Duodenal mucosa (tissue), 2 donors: ENCODE results near the gene FLVCR1.
"Not testable (repeated sequence)": the region's sequence is repeated elsewhere in the genome, so short reads cannot be mapped to it uniquely, and the experiment has no call there.

Experiments used
- H3K27ac ChIP-seq: one replicate; pipeline ENCODE4 v1.7.0; 2013; ENCODE audit warnings: low read depth, low read length
- H3K27me3 ChIP-seq, 2 donors: one replicate each; pipeline ENCODE4 v1.7.0; 2013; ENCODE audit warnings: low read length in 2 of 2, control low read depth in 1 of 2; ENCODE audit not compliant: insufficient read depth in 2 of 2, control insufficient read depth in 1 of 2
- H3K36me3 ChIP-seq, 2 donors: one replicate each; pipeline ENCODE4 v1.7.0; 2013; ENCODE audit warnings: low read length in 2 of 2, control low read depth in 1 of 2; ENCODE audit not compliant: insufficient read depth in 2 of 2, control insufficient read depth in 1 of 2
- H3K4me1 ChIP-seq, 2 donors: one replicate each; pipeline ENCODE4 v1.7.0; 2013; ENCODE audit warnings: low read length in 2 of 2, control low read depth in 1 of 2; ENCODE audit not compliant: insufficient read depth in 2 of 2, control insufficient read depth in 1 of 2
- H3K4me3 ChIP-seq, 2 donors: one replicate each; pipeline ENCODE4 v1.7.0; 2013; ENCODE audit warnings: low read length in 2 of 2, low read depth in 1 of 2
- H3K9ac ChIP-seq, 2 donors: one replicate each; pipeline ENCODE4 v1.7.0; 2013; ENCODE audit warnings: low read length in 2 of 2, low read depth in 1 of 2
- H3K9me3 ChIP-seq, 2 donors: one replicate each; pipeline ENCODE4 v1.7.0; 2013; ENCODE audit warnings: low read length in 2 of 2, control low read depth in 1 of 2; ENCODE audit not compliant: control insufficient read depth in 1 of 2

FLVCR1 gene

DNA sequence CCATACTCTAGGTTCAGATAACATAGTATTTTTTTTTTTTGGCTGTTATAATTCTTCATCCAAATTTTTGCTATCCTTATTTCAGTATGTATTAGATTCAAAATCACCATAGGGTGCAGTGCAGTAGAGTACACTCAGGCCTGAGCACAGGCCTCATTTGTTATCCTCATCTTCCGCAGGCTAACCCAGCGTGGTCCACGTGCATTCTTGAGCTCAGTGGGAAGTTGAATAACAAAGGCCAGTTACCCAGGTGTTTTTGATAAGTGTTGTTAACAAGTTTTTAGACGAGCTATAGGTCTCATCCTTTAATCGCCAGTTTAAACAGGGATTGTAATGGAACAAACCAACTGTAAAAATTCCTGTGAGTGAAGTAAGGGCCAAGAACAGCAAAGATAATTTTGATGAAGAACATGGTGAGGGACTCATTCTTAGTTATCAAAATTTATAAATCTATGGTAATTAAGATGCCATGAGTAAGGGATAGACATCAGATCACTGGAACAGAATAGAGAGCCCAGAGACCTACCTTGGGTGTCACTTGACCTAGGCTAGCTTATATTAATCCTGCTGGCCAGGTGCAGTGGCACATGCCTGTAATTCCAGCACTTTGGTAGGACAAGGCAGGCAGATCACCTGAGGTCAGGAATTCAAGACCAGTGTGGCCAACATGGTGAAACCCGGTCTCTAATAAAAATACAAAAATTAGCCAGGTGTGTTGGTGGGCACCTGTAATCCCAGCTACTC lies 22.0 kb downstream of the FLVCR1 start:
- no peaks in the 10 kb centered on the region for H3K9me3 ChIP-seq
- H3K36me3 ChIP-seq = peaks cover 3 to 35% of the 10 kb centered on the region in 2 donors
- no peak overlapping the region for H3K27ac ChIP-seq
- no peaks in the 10 kb centered on the region for H3K27me3 ChIP-seq
- H3K4me1 ChIP-seq = no peaks in the 10 kb centered on the region
- no peak overlapping the region for H3K4me3 ChIP-seq
- no peak overlapping the region for H3K9ac ChIP-seq

GRCh38 chr1:212884592-212884991 lies 26.5 kb downstream of the FLVCR1 start:
- Histone ChIP-seq H3K9ac (no peak overlapping the region), H3K4me3 (no peak overlapping the region), H3K36me3 (peaks cover 8 to 50% of the 10 kb centered on the region in 2 donors), H3K27ac (no peak overlapping the region), H3K4me1 (no peaks in the 10 kb centered on the region), H3K27me3 (no peaks in the 10 kb centered on the region), H3K9me3 (no peaks in the 10 kb centered on the region)

GRCh38 chr1:212892108-212892507 lies 34.0 kb downstream of the FLVCR1 start:
- no peak overlapping the region for H3K27ac ChIP-seq
- no peaks in the 10 kb centered on the region for H3K4me1 ChIP-seq
- peaks cover 13 to 61% of the 10 kb centered on the region in 2 donors for H3K36me3 ChIP-seq
- H3K9ac ChIP-seq = no peak overlapping the region
- H3K27me3 ChIP-seq = no peaks in the 10 kb centered on the region
- H3K4me3 ChIP-seq = no peak overlapping the region
- no peaks in the 10 kb centered on the region for H3K9me3 ChIP-seq

- H3K4me1 ChIP-seq = no peaks in the 10 kb centered on the region
- peaks cover 4 to 18% of the 10 kb centered on the region in 2 donors for H3K9me3 ChIP-seq
- no peak overlapping the region for H3K9ac ChIP-seq
- H3K36me3 ChIP-seq = peaks cover 6 to 24% of the 10 kb centered on the region in 2 donors
- H3K27me3 ChIP-seq = no peaks in the 10 kb centered on the region
- no peak overlapping the region for H3K4me3 ChIP-seq
- H3K27ac ChIP-seq = no peak overlapping the region
Observed at GRCh38 chr1:212899845-212900244, 41.8 kb downstream of the FLVCR1 start.

DNA sequence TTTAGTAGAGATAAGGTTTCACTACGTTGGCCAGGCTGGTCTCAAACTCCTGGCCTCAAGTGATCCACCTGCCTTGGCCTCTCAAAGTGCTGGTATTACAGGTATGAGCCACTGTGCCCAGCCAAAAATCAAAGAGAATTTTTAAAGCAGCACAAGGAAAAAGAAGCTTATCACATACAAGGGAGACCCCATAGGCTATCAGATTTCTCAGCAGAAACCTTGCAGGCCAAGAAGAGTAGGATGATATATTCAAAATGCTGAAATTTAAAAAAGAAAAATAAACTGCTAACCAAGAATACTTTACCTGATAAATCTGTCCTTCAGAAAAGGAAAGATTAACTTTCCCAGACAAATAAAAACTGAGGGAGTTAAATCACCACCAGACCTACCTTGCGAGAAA lies 43.2 kb downstream of the FLVCR1 start:
- Histone ChIP-seq H3K9me3 (peaks cover 4 to 18% of the 10 kb centered on the region in 2 donors), H3K36me3 (peaks cover 6 to 17% of the 10 kb centered on the region in 2 donors)

GRCh38 chr1:212902054-212902453 lies 44.0 kb downstream of the FLVCR1 start:
- Histone ChIP-seq H3K27me3 (no peaks in the 10 kb centered on the region), H3K36me3 (peaks cover 6 to 15% of the 10 kb centered on the region in 2 donors), H3K27ac (no peak overlapping the region), H3K4me1 (no peaks in the 10 kb centered on the region), H3K9ac (no peak overlapping the region), H3K4me3 (no peak overlapping the region), H3K9me3 (peaks cover 4 to 18% of the 10 kb centered on the region in 2 donors)

More for the DNA sequence above, 43.2 kb downstream of the FLVCR1 start:
- Histone ChIP-seq H3K9ac (no peak overlapping the region), H3K27ac (no peak overlapping the region), H3K4me3 (no peak overlapping the region), H3K4me1 (no peaks in the 10 kb centered on the region), H3K27me3 (no peaks in the 10 kb centered on the region)

DNA sequence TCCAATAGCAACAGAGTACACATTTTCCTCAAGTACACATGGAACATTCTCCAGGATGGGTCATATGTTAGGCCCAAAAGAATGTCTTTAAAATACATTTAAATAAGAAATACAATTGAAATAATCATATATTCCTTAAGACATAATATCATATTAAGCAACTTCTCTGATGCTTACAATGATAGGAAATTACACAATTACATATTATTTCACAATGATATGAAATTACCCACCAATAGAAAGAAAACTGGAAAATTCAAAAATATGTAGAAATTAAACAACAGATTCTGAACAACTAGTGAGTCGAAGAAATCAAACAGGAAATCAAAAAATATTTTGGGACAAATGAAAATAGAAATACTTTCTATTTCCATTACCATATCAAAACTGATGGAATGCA lies 45.6 kb downstream of the FLVCR1 start:
- H3K4me3 ChIP-seq = no peak overlapping the region
- H3K27ac ChIP-seq = no peak overlapping the region
- H3K36me3 ChIP-seq = peaks cover 2 to 6% of the 10 kb centered on the region in 2 donors
- H3K27me3 ChIP-seq = no peaks in the 10 kb centered on the region
- H3K9me3 ChIP-seq = peaks cover 4 to 18% of the 10 kb centered on the region in 2 donors
- H3K4me1 ChIP-seq = no peaks in the 10 kb centered on the region
- no peak overlapping the region for H3K9ac ChIP-seq

GRCh38 chr1:212908071-212908470 lies 50.0 kb downstream of the FLVCR1 start:
- H3K9me3 ChIP-seq, H3K4me3 ChIP-seq, H3K36me3 ChIP-seq, H3K27me3 ChIP-seq, H3K27ac ChIP-seq, H3K4me1 ChIP-seq, H3K9ac ChIP-seq: not testable (repeated sequence)

DNA sequence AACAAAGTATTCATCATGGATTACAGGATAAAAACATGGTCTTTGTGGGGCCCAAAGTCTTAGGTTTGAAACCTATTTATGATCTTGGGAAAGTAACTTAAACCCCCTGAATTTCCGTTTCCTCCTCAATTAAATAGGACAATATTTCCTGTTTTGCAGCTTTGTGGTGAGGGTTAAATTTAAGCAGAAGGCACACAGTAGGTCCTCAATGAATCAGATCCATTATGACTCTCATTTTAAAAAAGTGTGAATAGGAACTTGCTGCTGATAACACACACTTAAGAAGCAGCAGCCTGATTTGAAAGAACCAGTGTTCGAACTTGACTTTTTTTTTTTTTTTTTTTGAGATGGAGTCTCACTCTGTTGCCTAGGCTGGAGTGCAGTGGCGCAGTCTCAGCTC lies 50.9 kb downstream of the FLVCR1 start:
- Histone ChIP-seq H3K4me3 (no peak overlapping the region), H3K27me3 (no peaks in the 10 kb centered on the region), H3K36me3 (no peaks in the 10 kb centered on the region), H3K9ac (no peak overlapping the region), H3K27ac (no peak overlapping the region), H3K4me1 (no peaks in the 10 kb centered on the region), H3K9me3 (no peaks in the 10 kb centered on the region)

DNA sequence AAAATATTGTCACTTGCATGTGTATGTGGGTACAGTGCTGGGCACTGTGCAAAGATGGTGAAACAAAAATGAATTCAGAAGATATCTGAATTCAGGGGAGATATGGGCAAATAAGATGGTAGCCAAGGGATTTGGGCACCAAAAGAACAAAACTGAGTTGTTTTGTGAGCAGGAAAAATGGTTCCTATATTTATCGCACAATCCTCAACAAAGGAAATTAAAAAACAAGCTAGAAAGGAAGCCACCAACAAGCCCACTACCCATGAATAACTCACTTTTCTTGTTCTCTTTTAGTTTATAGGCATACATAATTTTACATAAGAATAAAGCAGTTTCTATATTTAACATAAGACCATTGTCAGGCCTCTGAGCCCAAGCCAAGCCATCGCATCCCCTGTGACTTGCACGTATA lies 51.6 kb downstream of the FLVCR1 start:
- Histone ChIP-seq H3K9ac (no peak overlapping the region), H3K36me3 (no peaks in the 10 kb centered on the region), H3K27me3 (no peaks in the 10 kb centered on the region), H3K4me3 (no peak overlapping the region), H3K4me1 (no peaks in the 10 kb centered on the region), H3K27ac (no peak overlapping the region), H3K9me3 (no peaks in the 10 kb centered on the region)
